Type B pancreatic cell (in vitro differentiated cells): ENCODE results near the gene ZNF75A. TPM values are rescaled to one million over a fixed set of nuclear protein-coding genes. Genes with fewer than 3 reads are reported as not detected.

ENCODE experiments used
- DNase-seq: peaks from one replicate; pipeline ENCODE4 v3.0.0; 2021; ENCODE audit warnings: mixed read lengths; ENCODE audit not compliant: unreplicated experiment; ENCODE audit errors: extremely low spot score
- H3K27ac Mint-ChIP-seq: 2 replicates; pipeline ENCODE4 v1.8.0; 2021; ENCODE audit warnings: mild to moderate bottlenecking, mixed read lengths
- H3K27me3 Mint-ChIP-seq: 2 replicates; pipeline ENCODE4 v1.8.0; 2021; ENCODE audit warnings: mixed read lengths
- H3K36me3 Mint-ChIP-seq: 2 replicates; pipeline ENCODE4 v1.8.0; 2021; ENCODE audit warnings: mixed read lengths
- H3K4me1 Mint-ChIP-seq: one replicate; pipeline ENCODE4 v1.8.0; 2021; ENCODE audit warnings: mixed read lengths; ENCODE audit not compliant: unreplicated experiment
- H3K4me3 Mint-ChIP-seq: 2 replicates; pipeline ENCODE4 v1.8.0; 2021; ENCODE audit warnings: mild to moderate bottlenecking, mixed read lengths
- H3K9me3 Mint-ChIP-seq: 2 replicates; pipeline ENCODE4 v1.8.0; 2021; ENCODE audit warnings: mixed read lengths
- total RNA-seq: library from RNA; stranded (reverse); gene quantifications from 2 replicates; pipeline ENCODE4 v1.2.1, GENCODE V29; 2021; ENCODE audit warnings: low replicate concordance
- TF ChIP-seq, protein P1 (sequence below): fragments of 200-600 bp; sonication (generic); conservative IDR thresholded peaks from 2 replicates; pipeline ENCODE4 v1.5.0; 2021; ENCODE audit warnings: antibody characterized with exemption, mild to moderate bottlenecking

ZNF75A gene
- total RNA-seq, 1 donor from 2014 or later, result 50.8 TPM

DNA sequence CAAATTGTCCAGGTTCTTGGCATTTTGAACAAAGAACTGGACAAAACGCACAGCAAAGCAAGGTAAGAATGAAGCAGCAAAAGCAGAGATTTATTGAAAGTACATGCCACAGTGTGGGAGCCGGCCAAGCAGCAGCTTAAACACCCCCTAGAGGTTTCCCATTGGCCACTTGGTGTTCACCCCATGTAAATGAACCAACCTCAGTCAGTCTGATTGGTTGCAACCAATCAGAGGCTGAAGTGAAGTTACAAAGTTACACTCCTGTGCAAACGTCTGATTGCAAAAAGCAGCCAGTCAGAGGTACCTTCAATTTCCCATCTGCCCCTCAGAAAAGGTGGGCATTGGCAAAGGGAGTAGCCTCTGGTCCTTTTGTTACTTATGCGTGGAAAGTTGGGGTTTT lies 30.8 kb upstream of the ZNF75A start:
- Mint-ChIP-seq H3K27ac (no peak overlapping the region), H3K36me3 (no peaks in the 10 kb centered on the region), H3K4me3 (no peak overlapping the region), H3K4me1 (no peaks in the 10 kb centered on the region), H3K9me3 (no peaks in the 10 kb centered on the region), H3K27me3 (peaks cover 34% of the 10 kb centered on the region)
- TF ChIP-seq, protein P1, sequence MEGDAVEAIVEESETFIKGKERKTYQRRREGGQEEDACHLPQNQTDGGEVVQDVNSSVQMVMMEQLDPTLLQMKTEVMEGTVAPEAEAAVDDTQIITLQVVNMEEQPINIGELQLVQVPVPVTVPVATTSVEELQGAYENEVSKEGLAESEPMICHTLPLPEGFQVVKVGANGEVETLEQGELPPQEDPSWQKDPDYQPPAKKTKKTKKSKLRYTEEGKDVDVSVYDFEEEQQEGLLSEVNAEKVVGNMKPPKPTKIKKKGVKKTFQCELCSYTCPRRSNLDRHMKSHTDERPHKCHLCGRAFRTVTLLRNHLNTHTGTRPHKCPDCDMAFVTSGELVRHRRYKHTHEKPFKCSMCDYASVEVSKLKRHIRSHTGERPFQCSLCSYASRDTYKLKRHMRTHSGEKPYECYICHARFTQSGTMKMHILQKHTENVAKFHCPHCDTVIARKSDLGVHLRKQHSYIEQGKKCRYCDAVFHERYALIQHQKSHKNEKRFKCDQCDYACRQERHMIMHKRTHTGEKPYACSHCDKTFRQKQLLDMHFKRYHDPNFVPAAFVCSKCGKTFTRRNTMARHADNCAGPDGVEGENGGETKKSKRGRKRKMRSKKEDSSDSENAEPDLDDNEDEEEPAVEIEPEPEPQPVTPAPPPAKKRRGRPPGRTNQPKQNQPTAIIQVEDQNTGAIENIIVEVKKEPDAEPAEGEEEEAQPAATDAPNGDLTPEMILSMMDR, result no peak
- no peak for DNase-seq

DNA sequence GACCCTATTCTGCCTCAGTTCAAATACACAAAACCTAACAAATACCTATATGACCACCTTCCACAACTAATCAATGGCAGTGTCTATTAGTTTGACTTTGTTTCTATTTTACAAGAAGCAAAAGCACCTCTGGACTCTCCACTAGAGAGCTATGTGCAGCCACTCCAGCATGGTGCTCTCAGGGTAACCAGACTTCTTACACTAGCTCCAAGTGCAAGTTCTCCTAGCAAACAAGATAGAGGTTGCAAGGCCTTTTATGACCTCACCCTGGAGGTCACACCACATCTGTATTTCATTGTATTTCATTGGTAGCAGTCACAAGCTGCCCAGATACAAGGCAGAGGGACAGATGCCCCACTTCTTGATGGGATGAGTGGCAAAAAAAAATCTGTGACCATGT lies 30.4 kb upstream of the ZNF75A start:
- Mint-ChIP-seq H3K27ac (no peak overlapping the region), H3K4me3 (no peak overlapping the region), H3K9me3 (no peaks in the 10 kb centered on the region), H3K36me3 (no peaks in the 10 kb centered on the region), H3K4me1 (no peaks in the 10 kb centered on the region), H3K27me3 (peaks cover 34% of the 10 kb centered on the region)
- TF ChIP-seq, protein P1, result no peak
- DNase-seq, result no peak

DNA sequence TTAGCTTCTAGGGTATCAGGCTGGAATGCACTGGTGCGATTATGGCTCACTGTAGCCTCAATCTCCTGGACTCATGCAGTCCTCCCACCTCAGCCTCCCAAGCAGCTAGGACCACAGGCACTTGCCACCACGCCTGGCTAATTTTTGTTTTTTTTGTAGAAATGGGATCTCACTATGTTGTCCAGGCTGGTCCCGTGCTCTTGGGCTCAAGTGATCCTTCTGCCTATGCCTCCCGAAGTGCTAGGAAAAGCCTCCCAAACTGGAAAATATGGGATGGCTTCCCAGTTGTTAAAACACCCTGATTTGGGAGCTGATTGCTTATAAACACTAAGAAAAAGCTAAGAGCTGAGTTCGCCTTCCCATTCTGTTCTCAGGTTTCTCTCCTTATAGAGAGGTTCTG lies 28.6 kb upstream of the ZNF75A start:
- Mint-ChIP-seq H3K27me3 (peaks cover 34% of the 10 kb centered on the region), H3K36me3 (no peaks in the 10 kb centered on the region), H3K4me3 (no peak overlapping the region)

DNA sequence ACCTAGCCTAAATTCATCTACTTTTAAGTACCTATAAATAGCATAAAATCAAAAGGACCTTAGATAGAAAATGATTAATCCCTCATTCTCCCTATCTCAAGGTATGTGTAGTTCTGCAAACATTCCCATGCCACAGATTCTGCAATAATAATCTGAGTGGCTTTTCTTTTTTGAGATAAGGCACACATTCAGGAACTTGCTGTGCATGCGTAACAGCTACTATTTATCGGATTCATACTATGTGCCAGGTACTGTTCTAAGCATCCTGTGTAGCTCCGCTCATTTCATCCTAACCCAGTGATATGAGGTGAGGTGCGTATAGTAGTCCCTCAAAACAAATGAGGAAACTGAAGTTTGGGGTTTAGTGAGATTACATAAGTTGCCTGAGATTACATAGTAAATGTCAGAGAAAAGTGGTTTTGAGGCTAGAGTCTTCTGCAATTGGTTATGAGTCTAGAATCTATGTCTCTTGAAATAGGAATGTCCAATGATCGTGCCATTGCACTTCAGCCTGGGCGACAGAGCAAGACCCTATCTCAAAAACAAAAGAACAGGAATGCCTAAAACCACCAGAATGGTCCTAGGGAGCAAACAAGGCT lies 24.0 kb upstream of the ZNF75A start:
- TF ChIP-seq, protein P1, result no peak
- H3K9me3 Mint-ChIP-seq, result no peaks in the 10 kb centered on the region
- peaks cover 14% of the 10 kb centered on the region for H3K4me1 Mint-ChIP-seq
- H3K36me3 Mint-ChIP-seq, result peaks cover 23% of the 10 kb centered on the region
- DNase-seq, result no peak
- H3K27ac Mint-ChIP-seq, result peak overlapping the region; percentile 43
- peak overlapping the region; percentile 72 for H3K4me3 Mint-ChIP-seq
- peaks cover 19% of the 10 kb centered on the region for H3K27me3 Mint-ChIP-seq

More for the DNA sequence above, 28.6 kb upstream of the ZNF75A start:
- Mint-ChIP-seq H3K4me1 (no peaks in the 10 kb centered on the region), H3K9me3 (no peaks in the 10 kb centered on the region), H3K27ac (no peak overlapping the region)
- no peak for DNase-seq
- TF ChIP-seq, protein P1, result no peak

DNA sequence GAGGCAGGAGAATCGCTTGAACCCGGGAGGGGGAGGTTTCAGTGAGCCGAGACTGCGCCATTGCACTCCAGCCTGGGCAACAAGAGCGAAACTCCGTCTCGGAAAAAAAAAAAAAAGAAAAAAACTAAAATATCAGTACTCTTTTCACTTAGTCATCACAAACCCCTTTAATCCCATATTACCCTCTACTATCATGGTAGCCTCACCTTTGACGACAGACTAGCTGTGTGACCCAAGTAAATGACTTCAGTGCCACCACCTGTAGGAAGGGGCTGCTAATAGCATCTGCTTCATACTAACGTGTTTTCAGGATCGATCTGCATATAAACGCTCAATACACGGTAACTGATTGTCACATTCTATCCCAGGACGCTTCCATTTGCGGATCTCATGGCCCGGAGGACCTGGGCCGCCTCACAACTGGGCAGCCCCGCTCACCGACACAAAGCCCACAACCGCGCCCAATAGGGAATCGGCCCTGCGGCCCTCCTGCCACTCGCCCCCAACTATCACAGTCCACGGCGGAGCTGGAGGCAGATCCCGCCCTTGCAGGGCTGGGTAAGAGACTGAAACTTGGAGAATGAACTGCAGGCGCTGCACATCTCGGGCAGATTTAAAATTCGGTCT lies 23.1 kb upstream of the ZNF75A start:
- Mint-ChIP-seq H3K4me1 (peaks cover 14% of the 10 kb centered on the region), H3K9me3 (no peaks in the 10 kb centered on the region), H3K27ac (peak overlapping the region; percentile 99), H3K27me3 (peaks cover 10% of the 10 kb centered on the region), H3K4me3 (peak overlapping the region; percentile 97), H3K36me3 (peaks cover 30% of the 10 kb centered on the region)
- DNase-seq, result no peak
- TF ChIP-seq, protein P1, result peak; percentile 17
